GM18868 (cell line): ENCODE data around the gene CORO2B.

Source experiments
- ATAC-seq: cut with Tn5 transposase; IDR thresholded peaks from one replicate; pipeline ENCODE4 v1.9.1; 2021; ENCODE audit warnings: mild to moderate bottlenecking, moderate library complexity; ENCODE audit not compliant: unreplicated experiment

Gene CORO2B

GRCh38 chr15:68589783-68590710 lies 11.3 kb downstream of the CORO2B start:
- no peak for ATAC-seq

GRCh38 chr15:68590721-68591389 lies 12.1 kb downstream of the CORO2B start:
- ATAC-seq: no peak

- no peak for ATAC-seq
Observed at GRCh38 chr15:68592054-68592453, 13.3 kb downstream of the CORO2B start.

GRCh38 chr15:68592544-68592943 lies 13.8 kb downstream of the CORO2B start:
- ATAC-seq: no peak

GRCh38 chr15:68593341-68593740 lies 14.5 kb downstream of the CORO2B start:
- ATAC-seq: no peak

GRCh38 chr15:68593828-68594532 lies 15.2 kb downstream of the CORO2B start:
- no peak for ATAC-seq

GRCh38 chr15:68594533-68595259 lies 15.9 kb downstream of the CORO2B start:
- no peak for ATAC-seq

- no peak for ATAC-seq
Observed at GRCh38 chr15:68595260-68595564, 16.4 kb downstream of the CORO2B start.

- no peak for ATAC-seq
Observed at GRCh38 chr15:68595761-68596160, 17.0 kb downstream of the CORO2B start.

GRCh38 chr15:68596691-68597090 lies 17.9 kb downstream of the CORO2B start:
- ATAC-seq: no peak

GRCh38 chr15:68597581-68597980 lies 18.8 kb downstream of the CORO2B start:
- no peak for ATAC-seq

GRCh38 chr15:68598171-68599152 lies 19.7 kb downstream of the CORO2B start:
- ATAC-seq: no peak

GRCh38 chr15:68599153-68599545 lies 20.4 kb downstream of the CORO2B start:
- ATAC-seq: no peak

- no peak for ATAC-seq
Observed at GRCh38 chr15:68599560-68600071, 20.8 kb downstream of the CORO2B start.

- no peak for ATAC-seq
Observed at GRCh38 chr15:68601206-68602197, 22.7 kb downstream of the CORO2B start.

- ATAC-seq: no peak
Observed at GRCh38 chr15:68602459-68603215, 23.8 kb downstream of the CORO2B start.

GRCh38 chr15:68603216-68603595 lies 24.4 kb downstream of the CORO2B start:
- no peak for ATAC-seq

GRCh38 chr15:68603951-68604350 lies 25.2 kb downstream of the CORO2B start:
- ATAC-seq: no peak
